OCI-M2 (cell line): ENCODE results near the gene DNMBP.
"Not testable (repeated sequence)": the region's sequence is repeated elsewhere in the genome, so short reads cannot be mapped to it uniquely, and the experiment has no call there.

ENCODE experiments used
- DNase-seq: peaks from one replicate; lab custom pipeline; 2025; ENCODE audit not compliant: unreplicated experiment; lab: John Stamatoyannopoulos, UW

DNMBP gene

GRCh38 chr10:99958806-99959205 lies 50.9 kb downstream of the DNMBP start:
- no peak for DNase-seq

GRCh38 chr10:99958302-99958701 lies 51.4 kb downstream of the DNMBP start:
- no peak for DNase-seq

GRCh38 chr10:99953510-99953909 lies 56.2 kb downstream of the DNMBP start:
- not testable (repeated sequence) for DNase-seq

- DNase-seq: no peak
Measured at GRCh38 chr10:99952799-99953198, 56.9 kb downstream of the DNMBP start.

GRCh38 chr10:99946051-99946450 lies 63.7 kb downstream of the DNMBP start:
- DNase-seq: not testable (repeated sequence)

GRCh38 chr10:99945263-99945662 lies 64.5 kb downstream of the DNMBP start:
- no peak for DNase-seq

- no peak for DNase-seq
Measured at GRCh38 chr10:99944860-99945259, 64.9 kb downstream of the DNMBP start.

- DNase-seq: no peak
Measured at GRCh38 chr10:99943908-99944307, 65.8 kb downstream of the DNMBP start.

GRCh38 chr10:99941942-99942820 lies 67.6 kb downstream of the DNMBP start:
- no peak for DNase-seq

GRCh38 chr10:99938563-99938962 lies 71.2 kb downstream of the DNMBP start:
- no peak for DNase-seq

GRCh38 chr10:99937630-99938029 lies 72.1 kb downstream of the DNMBP start:
- DNase-seq: no peak

- not testable (repeated sequence) for DNase-seq
Measured at GRCh38 chr10:99932203-99932957, 77.4 kb downstream of the DNMBP start.

- no peak for DNase-seq
Measured at GRCh38 chr10:99930731-99931550, 78.8 kb downstream of the DNMBP start.

- DNase-seq: no peak
Measured at GRCh38 chr10:99929360-99929759, 80.4 kb downstream of the DNMBP start.

GRCh38 chr10:99927721-99928280 lies 81.9 kb downstream of the DNMBP start:
- no peak for DNase-seq

- no peak for DNase-seq
Measured at GRCh38 chr10:99926925-99927720, 82.6 kb downstream of the DNMBP start.

GRCh38 chr10:99924451-99925255 lies 85.1 kb downstream of the DNMBP start:
- no peak for DNase-seq

- no peak for DNase-seq
Measured at GRCh38 chr10:99921948-99922347, 87.8 kb downstream of the DNMBP start.

GRCh38 chr10:99920901-99921300 lies 88.8 kb downstream of the DNMBP start:
- no peak for DNase-seq
